Liver (tissue), 9 donors: Measurements from ENCODE around the gene CSNK1G1. TPM values are rescaled to one million over a fixed set of nuclear protein-coding genes. Genes with fewer than 3 reads are reported as not detected.
A peak's percentile ranks its signal among the peaks of the same experiment; 100 is the strongest.

ENCODE experiments used
- DNase-seq: peaks from one replicate; pipeline ENCODE4 v3.0.0-alpha.2; 2017; ENCODE audit warnings: low spot score
- H3K27ac ChIP-seq, 2 donors: one replicate each; pipeline ENCODE4 v1.7.0; 2013; ENCODE audit warnings: inconsistent platforms in 2 of 2, low read length in 2 of 2, control low read depth in 1 of 2, low read depth in 1 of 2, mild to moderate bottlenecking in 1 of 2
- H3K27me3 ChIP-seq, 4 donors: one replicate each; pipeline versions ENCODE4 v1.6.1 to v1.7.0; 2013; ENCODE audit warnings: low read length in 3 of 4, inconsistent platforms in 1 of 4, mild to moderate bottlenecking in 1 of 4, moderate library complexity in 1 of 4; ENCODE audit not compliant: control insufficient read depth in 4 of 4, insufficient read depth in 4 of 4
- H3K36me3 ChIP-seq, 4 donors: one replicate each; pipeline versions ENCODE4 v1.6.1 to v1.7.0; 2013; ENCODE audit warnings: low read length in 3 of 4, mild to moderate bottlenecking in 3 of 4, low read depth in 1 of 4, moderate library complexity in 1 of 4; ENCODE audit not compliant: control insufficient read depth in 4 of 4, insufficient read depth in 3 of 4
- H3K4me1 ChIP-seq, 4 donors: one replicate each; pipeline versions ENCODE4 v1.6.1 to v1.7.0; 2013; ENCODE audit warnings: low read length in 3 of 4, mild to moderate bottlenecking in 3 of 4, moderate library complexity in 1 of 4; ENCODE audit not compliant: control insufficient read depth in 4 of 4, insufficient read depth in 4 of 4
- H3K4me3 ChIP-seq, 3 donors: one replicate each; pipeline versions ENCODE4 v1.6.1 to v1.7.0; 2013; ENCODE audit warnings: low read length in 3 of 3, control low read depth in 1 of 3, low read depth in 1 of 3, mild to moderate bottlenecking in 1 of 3
- H3K9ac ChIP-seq, 2 donors: one replicate each; pipeline ENCODE4 v1.7.0; 2013; ENCODE audit warnings: low read length in 2 of 2, mild to moderate bottlenecking in 2 of 2, moderate library complexity in 2 of 2, control low read depth in 1 of 2, low read depth in 1 of 2
- H3K9me3 ChIP-seq, 4 donors: one replicate each; pipeline versions ENCODE4 v1.6.1 to v1.7.0; 2013; ENCODE audit warnings: low read length in 3 of 4; ENCODE audit not compliant: control insufficient read depth in 4 of 4
- ATF3 ChIP-seq: IDR thresholded peaks from 2 replicates; pipeline ENCODE4 v1.6.1; 2016; ENCODE audit warnings: antibody characterized with exemption
- EGR1 ChIP-seq, 2 donors: IDR thresholded peaks; 2 replicates each; pipeline ENCODE4 v1.6.1; 2016 to 2018; ENCODE audit warnings: antibody characterized with exemption in 2 of 2, low read depth in 2 of 2
- FOXA1 ChIP-seq: IDR thresholded peaks from 2 replicates; pipeline ENCODE4 v1.6.1; 2016; ENCODE audit warnings: antibody characterized with exemption
- FOXA2 ChIP-seq: IDR thresholded peaks from 2 replicates; pipeline ENCODE4 v1.6.1; 2016; ENCODE audit warnings: antibody characterized with exemption
- GABPA ChIP-seq, 2 donors: IDR thresholded peaks in 1 of 2; conservative IDR thresholded peaks in 1 of 2; 2 replicates each; pipeline ENCODE4 v1.6.1; 2016; ENCODE audit warnings: antibody characterized with exemption in 2 of 2, mild to moderate bottlenecking in 1 of 2, moderate library complexity in 1 of 2
- HNF4A ChIP-seq, 2 donors: conservative IDR thresholded peaks; 2 replicates each; pipeline ENCODE4 v1.6.1; 2016; ENCODE audit warnings: antibody characterized with exemption in 2 of 2, mild to moderate bottlenecking in 2 of 2
- JUND ChIP-seq, 2 donors: IDR thresholded peaks; 2 replicates each; pipeline ENCODE4 v1.6.1; 2016; ENCODE audit warnings: antibody characterized with exemption in 2 of 2
- NR2F2 ChIP-seq: IDR thresholded peaks from 2 replicates; pipeline ENCODE4 v1.6.1; 2016; ENCODE audit warnings: antibody characterized with exemption
- RAD21 ChIP-seq, 2 donors: IDR thresholded peaks; 2 replicates each; pipeline ENCODE4 v1.6.1; 2016; ENCODE audit warnings: antibody characterized with exemption in 2 of 2, mild to moderate bottlenecking in 2 of 2
- REST ChIP-seq: IDR thresholded peaks from 2 replicates; pipeline ENCODE4 v1.6.1; 2016; ENCODE audit warnings: antibody characterized with exemption, mild to moderate bottlenecking
- RXRA ChIP-seq, 2 donors: IDR thresholded peaks; 2 replicates each; pipeline ENCODE4 v1.6.1; 2017 to 2018; ENCODE audit warnings: antibody characterized with exemption in 2 of 2, mild to moderate bottlenecking in 1 of 2
- SP1 ChIP-seq: IDR thresholded peaks from 2 replicates; pipeline ENCODE4 v1.6.1; 2018; ENCODE audit warnings: antibody characterized with exemption, mild to moderate bottlenecking
- TAF1 ChIP-seq: conservative IDR thresholded peaks from 2 replicates; pipeline ENCODE4 v1.6.1; 2016; ENCODE audit warnings: antibody characterized with exemption, mild to moderate bottlenecking
- YY1 ChIP-seq: IDR thresholded peaks from 2 replicates; pipeline ENCODE4 v1.6.1; 2016; ENCODE audit warnings: antibody characterized with exemption, mild to moderate bottlenecking
- WGBS: extraction: QIAGEN DNeasy Blood & Tissue Kit; methylation state at CpG from one replicate; pipeline ENCODE4 v1.1.7; 2013; 5-methylcytosine and 5-hydroxymethylcytosine counted together
- polyA plus RNA-seq, 2 donors: library from polyadenylated mRNA; stranded (reverse) in 1 of 2; unstranded in 1 of 2; fragments of 200-250 nt in 1 of 2; fragments of >200 nt in 1 of 2; fragmentation: Nextera tagmentation in 1 of 2; extraction: Ambion mirVana in 1 of 2; gene quantifications; one replicate each; pipeline versions ENCODE4 v1.2.1 to v1.2.3, GENCODE V29; 2013 to 2015
- total RNA-seq, 2 donors: library from RNA; depleted of rRNA; stranded (reverse); fragments of >200 nt; gene quantifications; one replicate each; pipeline ENCODE4 v1.2.3, GENCODE V29; 2014
- TF ChIP-seq, protein P1 (sequence below): IDR thresholded peaks from 2 replicates; pipeline ENCODE4 v1.6.1; 2016; ENCODE audit warnings: antibody characterized with exemption
- TF ChIP-seq, protein P2 (sequence below): fragments of 150-350 bp; IDR thresholded peaks from 2 replicates; pipeline ENCODE4 v1.5.1; 2017; ENCODE audit warnings: improper control_type of control experiment, low read depth, low read length; ENCODE audit not compliant: missing input control
- TF ChIP-seq, protein P3 (sequence below): IDR thresholded peaks from 2 replicates; pipeline ENCODE4 v1.6.1; 2016; ENCODE audit warnings: antibody characterized with exemption
- donor health status: healthy.
- donor health status: healthy.
- donor health status: healthy.
- donor health status: healthy.
- donor health status: healthy.

CSNK1G1 gene
- total and polyA plus RNA-seq, 4 donors: 1.7 to 9.1 (median 5.8) TPM

DNA sequence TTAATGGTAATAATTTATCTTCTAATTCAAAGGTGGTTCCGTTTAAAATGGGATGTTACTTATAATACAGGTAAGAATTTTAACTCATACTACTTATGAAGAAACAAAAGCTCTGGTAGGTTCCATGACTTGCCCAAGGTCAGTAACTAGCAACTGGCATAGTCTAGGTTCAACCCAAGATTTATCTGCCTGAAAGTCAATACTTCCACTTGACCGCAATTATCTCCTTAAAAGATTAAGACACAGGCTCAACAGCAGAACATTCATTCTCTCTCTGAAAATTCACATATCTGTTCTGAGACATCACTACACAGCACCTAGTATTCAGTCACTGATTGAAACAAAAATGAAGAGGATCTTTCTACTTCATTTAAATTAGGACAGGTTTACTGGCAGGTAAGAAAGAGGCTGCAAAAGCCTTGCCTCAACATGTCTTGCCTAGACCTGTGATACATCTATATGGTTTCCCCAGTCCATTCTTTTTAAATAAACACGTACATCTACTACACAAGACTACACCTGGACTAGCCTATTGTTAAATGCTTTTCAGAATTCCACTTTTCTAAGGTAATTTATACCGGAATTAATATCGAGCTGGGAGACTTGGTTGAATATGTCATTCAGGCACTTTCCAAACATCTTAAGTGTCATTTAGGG lies 1.2 kb downstream of the CSNK1G1 start:
- Histone ChIP-seq H3K27ac (no peak overlapping the region), H3K9ac (peak overlapping the region; percentile 75 to 77), H3K27me3 (no peaks in the 10 kb centered on the region), H3K9me3 (no peaks in the 10 kb centered on the region), H3K4me3 (peak overlapping the region; percentile 89 to 99 (median 98)), H3K4me1 (peaks cover 0 to 16% (median 13%) of the 10 kb centered on the region in 4 donors), H3K36me3 (no peaks in the 10 kb centered on the region)
- no peak for DNase-seq
- WGBS: 37% methylated on average over 5 of the region's 5 CpGs
- TF ChIP-seq JUND (IDR thresholded peaks at IDR 0.05) (no peak), EGR1 (IDR thresholded peaks at IDR 0.05; ENCODE audit: low read depth in 2 of 2) (no peak), FOXA2 (no peak), NR2F2 (no peak), RAD21 (IDR thresholded peaks at IDR 0.05) (no peak), SP1 (no peak), TAF1 (no peak), REST (no peak), GABPA (IDR thresholded peaks at IDR 0.05 in 1 of 2, conservative IDR thresholded peaks at IDR 0.05 in 1 of 2) (no peak), HNF4A (conservative IDR thresholded peaks at IDR 0.05) (no peak), RXRA (IDR thresholded peaks at IDR 0.05) (no peak), ATF3 (no peak), YY1 (no peak), FOXA1 (no peak)
- TF ChIP-seq, protein P1, sequence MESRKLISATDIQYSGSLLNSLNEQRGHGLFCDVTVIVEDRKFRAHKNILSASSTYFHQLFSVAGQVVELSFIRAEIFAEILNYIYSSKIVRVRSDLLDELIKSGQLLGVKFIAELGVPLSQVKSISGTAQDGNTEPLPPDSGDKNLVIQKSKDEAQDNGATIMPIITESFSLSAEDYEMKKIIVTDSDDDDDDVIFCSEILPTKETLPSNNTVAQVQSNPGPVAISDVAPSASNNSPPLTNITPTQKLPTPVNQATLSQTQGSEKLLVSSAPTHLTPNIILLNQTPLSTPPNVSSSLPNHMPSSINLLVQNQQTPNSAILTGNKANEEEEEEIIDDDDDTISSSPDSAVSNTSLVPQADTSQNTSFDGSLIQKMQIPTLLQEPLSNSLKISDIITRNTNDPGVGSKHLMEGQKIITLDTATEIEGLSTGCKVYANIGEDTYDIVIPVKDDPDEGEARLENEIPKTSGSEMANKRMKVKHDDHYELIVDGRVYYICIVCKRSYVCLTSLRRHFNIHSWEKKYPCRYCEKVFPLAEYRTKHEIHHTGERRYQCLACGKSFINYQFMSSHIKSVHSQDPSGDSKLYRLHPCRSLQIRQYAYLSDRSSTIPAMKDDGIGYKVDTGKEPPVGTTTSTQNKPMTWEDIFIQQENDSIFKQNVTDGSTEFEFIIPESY: no peak
- TF ChIP-seq, protein P2, sequence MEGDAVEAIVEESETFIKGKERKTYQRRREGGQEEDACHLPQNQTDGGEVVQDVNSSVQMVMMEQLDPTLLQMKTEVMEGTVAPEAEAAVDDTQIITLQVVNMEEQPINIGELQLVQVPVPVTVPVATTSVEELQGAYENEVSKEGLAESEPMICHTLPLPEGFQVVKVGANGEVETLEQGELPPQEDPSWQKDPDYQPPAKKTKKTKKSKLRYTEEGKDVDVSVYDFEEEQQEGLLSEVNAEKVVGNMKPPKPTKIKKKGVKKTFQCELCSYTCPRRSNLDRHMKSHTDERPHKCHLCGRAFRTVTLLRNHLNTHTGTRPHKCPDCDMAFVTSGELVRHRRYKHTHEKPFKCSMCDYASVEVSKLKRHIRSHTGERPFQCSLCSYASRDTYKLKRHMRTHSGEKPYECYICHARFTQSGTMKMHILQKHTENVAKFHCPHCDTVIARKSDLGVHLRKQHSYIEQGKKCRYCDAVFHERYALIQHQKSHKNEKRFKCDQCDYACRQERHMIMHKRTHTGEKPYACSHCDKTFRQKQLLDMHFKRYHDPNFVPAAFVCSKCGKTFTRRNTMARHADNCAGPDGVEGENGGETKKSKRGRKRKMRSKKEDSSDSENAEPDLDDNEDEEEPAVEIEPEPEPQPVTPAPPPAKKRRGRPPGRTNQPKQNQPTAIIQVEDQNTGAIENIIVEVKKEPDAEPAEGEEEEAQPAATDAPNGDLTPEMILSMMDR: no peak
- TF ChIP-seq, protein P3, sequence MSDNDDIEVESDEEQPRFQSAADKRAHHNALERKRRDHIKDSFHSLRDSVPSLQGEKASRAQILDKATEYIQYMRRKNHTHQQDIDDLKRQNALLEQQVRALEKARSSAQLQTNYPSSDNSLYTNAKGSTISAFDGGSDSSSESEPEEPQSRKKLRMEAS: no peak
